ENCODE measurements around the gene MAGEA2. TPM values are rescaled to one million over a fixed set of nuclear protein-coding genes. Genes with fewer than 3 reads are reported as not detected.
"Not testable (repeated sequence)": the region's sequence is repeated elsewhere in the genome, so short reads cannot be mapped to it uniquely, and the experiment has no call there.

Gene MAGEA2
- not detected for total RNA-seq

- POLR2A ChIA-PET; H3K27me3 Mint-ChIP-seq; DNase-seq; ATAC-seq; CTCF ChIA-PET; H3K4me1 Mint-ChIP-seq; H3K9me3 Mint-ChIP-seq (ENCODE audit: low read depth); H3K4me3 Mint-ChIP-seq; H3K36me3 Mint-ChIP-seq (ENCODE audit: low read depth); H3K27ac Mint-ChIP-seq; intact Hi-C loops (cut with DNase I, micrococcal nuclease): not testable (repeated sequence)
Observed at GRCh38 chrX:152753686-152754650, at the start of gene MAGEA2. Gene MAGEA2, minus strand, starts transcription at chrX:152753842. Its CDS starts 2,479 bp downstream, at chrX:152751363.

GRCh38 chrX:152798945-152799344 lies 45.3 kb upstream of the MAGEA2 start:
- peaks cover 7% of the 10 kb centered on the region for H3K27me3 Mint-ChIP-seq
- H3K4me1 Mint-ChIP-seq, result no peaks in the 10 kb centered on the region
- ATAC-seq (no peak), DNase-seq (no peak)
- H3K36me3 Mint-ChIP-seq (ENCODE audit: low read depth), result no peaks in the 10 kb centered on the region
- POLR2A ChIA-PET, result no interaction called here
- CTCF ChIA-PET, result no interaction called here
- no peak overlapping the region for H3K4me3 Mint-ChIP-seq
- intact Hi-C loops (cut with DNase I, micrococcal nuclease), result no loop called here
- no peaks in the 10 kb centered on the region for H3K9me3 Mint-ChIP-seq (ENCODE audit: low read depth)
- no peak overlapping the region for H3K27ac Mint-ChIP-seq

- peak; percentile 72 for ATAC-seq
- H3K27me3 Mint-ChIP-seq; CTCF ChIA-PET; H3K4me1 Mint-ChIP-seq; H3K9me3 Mint-ChIP-seq (ENCODE audit: low read depth); H3K36me3 Mint-ChIP-seq (ENCODE audit: low read depth); H3K4me3 Mint-ChIP-seq; DNase-seq; POLR2A ChIA-PET; intact Hi-C loops (cut with DNase I, micrococcal nuclease); H3K27ac Mint-ChIP-seq: not testable (repeated sequence)
Observed at GRCh38 chrX:152787062-152787461, 33.4 kb upstream of the MAGEA2 start.

GRCh38 chrX:152769549-152770289 lies 16.1 kb upstream of the MAGEA2 start, which contains the start of gene MAGEA6:
Gene MAGEA6, minus strand, starts transcription at chrX:152769689. Its CDS starts 2,039 bp downstream, at chrX:152767650.
- H3K9me3 Mint-ChIP-seq (ENCODE audit: low read depth); H3K27ac Mint-ChIP-seq; CTCF ChIA-PET; POLR2A ChIA-PET; intact Hi-C loops (cut with DNase I, micrococcal nuclease); DNase-seq; ATAC-seq; H3K4me1 Mint-ChIP-seq; H3K4me3 Mint-ChIP-seq; H3K27me3 Mint-ChIP-seq; H3K36me3 Mint-ChIP-seq (ENCODE audit: low read depth): not testable (repeated sequence)

GRCh38 chrX:152766562-152766961 lies 12.9 kb upstream of the MAGEA2 start:
- H3K4me1 Mint-ChIP-seq; ATAC-seq; POLR2A ChIA-PET; DNase-seq; H3K36me3 Mint-ChIP-seq (ENCODE audit: low read depth); H3K27me3 Mint-ChIP-seq; H3K27ac Mint-ChIP-seq; CTCF ChIA-PET; H3K4me3 Mint-ChIP-seq; intact Hi-C loops (cut with DNase I, micrococcal nuclease); H3K9me3 Mint-ChIP-seq (ENCODE audit: low read depth): not testable (repeated sequence)

GRCh38 chrX:152761582-152761981 lies 7.9 kb upstream of the MAGEA2 start:
- POLR2A ChIA-PET; H3K9me3 Mint-ChIP-seq (ENCODE audit: low read depth); H3K4me1 Mint-ChIP-seq; H3K27me3 Mint-ChIP-seq; intact Hi-C loops (cut with DNase I, micrococcal nuclease); ATAC-seq; H3K4me3 Mint-ChIP-seq; H3K36me3 Mint-ChIP-seq (ENCODE audit: low read depth); CTCF ChIA-PET; DNase-seq; H3K27ac Mint-ChIP-seq: not testable (repeated sequence)

GRCh38 chrX:152759544-152759943 lies 5.9 kb upstream of the MAGEA2 start:
- H3K9me3 Mint-ChIP-seq (ENCODE audit: low read depth); H3K36me3 Mint-ChIP-seq (ENCODE audit: low read depth); H3K27ac Mint-ChIP-seq; POLR2A ChIA-PET; ATAC-seq; DNase-seq; H3K27me3 Mint-ChIP-seq; intact Hi-C loops (cut with DNase I, micrococcal nuclease); H3K4me1 Mint-ChIP-seq; CTCF ChIA-PET; H3K4me3 Mint-ChIP-seq: not testable (repeated sequence)

- H3K27ac Mint-ChIP-seq; H3K4me3 Mint-ChIP-seq; POLR2A ChIA-PET; ATAC-seq; CTCF ChIA-PET; H3K9me3 Mint-ChIP-seq (ENCODE audit: low read depth); DNase-seq; H3K4me1 Mint-ChIP-seq; H3K27me3 Mint-ChIP-seq; intact Hi-C loops (cut with DNase I, micrococcal nuclease); H3K36me3 Mint-ChIP-seq (ENCODE audit: low read depth): not testable (repeated sequence)
Observed at GRCh38 chrX:152758918-152759317, 5.3 kb upstream of the MAGEA2 start, which contains the start of gene CSAG3. Gene CSAG3, plus strand, starts transcription at chrX:152759218.

GRCh38 chrX:152754871-152755270 lies 1.2 kb upstream of the MAGEA2 start:
- H3K36me3 Mint-ChIP-seq (ENCODE audit: low read depth); CTCF ChIA-PET; intact Hi-C loops (cut with DNase I, micrococcal nuclease); H3K9me3 Mint-ChIP-seq (ENCODE audit: low read depth); H3K27ac Mint-ChIP-seq; DNase-seq; H3K27me3 Mint-ChIP-seq; ATAC-seq; POLR2A ChIA-PET; H3K4me1 Mint-ChIP-seq; H3K4me3 Mint-ChIP-seq: not testable (repeated sequence)

GRCh38 chrX:152738560-152738959 lies 15.1 kb downstream of the MAGEA2 start:
- DNase-seq (no peak), ATAC-seq (no peak)
- Mint-ChIP-seq H3K36me3 (ENCODE audit: low read depth) (no peaks in the 10 kb centered on the region), H3K9me3 (ENCODE audit: low read depth) (no peaks in the 10 kb centered on the region), H3K27ac (no peak overlapping the region), H3K4me3 (no peak overlapping the region), H3K4me1 (no peaks in the 10 kb centered on the region), H3K27me3 (no peaks in the 10 kb centered on the region)
- POLR2A ChIA-PET, result no interaction called here
- intact Hi-C loops (cut with DNase I, micrococcal nuclease), result no loop called here
- CTCF ChIA-PET, result no interaction called here

GRCh38 chrX:152736528-152736927 lies 17.1 kb downstream of the MAGEA2 start:
- DNase-seq; H3K36me3 Mint-ChIP-seq (ENCODE audit: low read depth); intact Hi-C loops (cut with DNase I, micrococcal nuclease); H3K4me3 Mint-ChIP-seq; H3K4me1 Mint-ChIP-seq; H3K27me3 Mint-ChIP-seq; H3K9me3 Mint-ChIP-seq (ENCODE audit: low read depth); ATAC-seq; POLR2A ChIA-PET; H3K27ac Mint-ChIP-seq; CTCF ChIA-PET: not testable (repeated sequence)

Measured in activated CD4-positive, alpha-beta T cell treated with anti-CD3 and anti-CD28 coated beads for 36 hours (primary cell).